ENCODE data around the gene EMP1. TPM values are rescaled to one million over a fixed set of nuclear protein-coding genes. Genes with fewer than 3 reads are reported as not detected.

Gene EMP1
- total RNA-seq, 2 experiments from 2014 or later: 7.3 to 8.6 TPM

- DNase-seq: no peak
- Mint-ChIP-seq H3K4me3 (no peak overlapping the region), H3K36me3 (no peaks in the 10 kb centered on the region), H3K27ac (peak overlapping the region; percentile 31), H3K9me3 (no peaks in the 10 kb centered on the region), H3K27me3 (peaks cover 40% of the 10 kb centered on the region), H3K4me1 (peaks cover 37% of the 10 kb centered on the region)
- no peak for ATAC-seq (ENCODE audit: low read depth)
- POLR2A ChIA-PET: no interaction called here
These were observed 18.6 kb upstream of the EMP1 start for GRCh38 chr12:13177906-13178305.

DNA sequence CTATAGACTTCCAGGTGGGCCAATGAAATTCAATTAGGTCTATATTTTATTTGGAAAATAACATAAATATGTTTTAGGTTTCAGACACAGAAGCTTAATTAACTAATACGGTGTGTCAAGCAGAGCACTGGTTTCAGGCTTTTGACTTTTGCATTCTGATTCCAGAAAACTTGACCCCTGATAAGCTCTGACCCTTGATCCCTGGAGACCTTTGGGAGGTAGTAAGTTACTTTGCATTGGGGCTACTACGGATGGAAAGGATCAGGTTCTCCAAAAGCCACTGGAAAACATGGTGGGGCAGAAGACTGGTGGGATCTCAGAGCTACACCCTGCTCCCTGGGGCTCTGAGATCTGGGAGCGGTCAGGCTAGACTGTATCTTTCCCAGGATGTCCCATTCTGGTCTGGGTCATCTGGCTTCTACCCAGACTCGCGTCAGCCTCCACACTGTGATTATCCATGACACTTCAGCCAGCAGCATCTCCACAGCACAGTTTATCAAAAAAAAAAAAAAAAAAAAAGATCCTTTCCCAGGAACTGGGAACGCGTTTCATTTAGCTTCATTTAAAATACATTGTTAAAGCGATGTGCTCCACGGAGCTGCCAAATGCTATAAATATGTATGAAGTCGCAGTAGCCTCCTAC is 17.8 kb upstream of the EMP1 start:
- no peak for ATAC-seq (ENCODE audit: low read depth)
- H3K36me3 Mint-ChIP-seq: no peaks in the 10 kb centered on the region
- peaks cover 41% of the 10 kb centered on the region for H3K27me3 Mint-ChIP-seq
- DNase-seq: no peak
- H3K27ac Mint-ChIP-seq: no peak overlapping the region
- H3K9me3 Mint-ChIP-seq: no peaks in the 10 kb centered on the region
- peak overlapping the region; percentile 79 for H3K4me3 Mint-ChIP-seq
- POLR2A ChIA-PET: interaction anchor here (0.6 to 1.9 kb wide), 5 partner anchors 9 to 26 kb away, joined by 3 to 13 read pairs (median 5); partner anchors contain the start of gene EMP1
- peaks cover 32% of the 10 kb centered on the region for H3K4me1 Mint-ChIP-seq

DNA sequence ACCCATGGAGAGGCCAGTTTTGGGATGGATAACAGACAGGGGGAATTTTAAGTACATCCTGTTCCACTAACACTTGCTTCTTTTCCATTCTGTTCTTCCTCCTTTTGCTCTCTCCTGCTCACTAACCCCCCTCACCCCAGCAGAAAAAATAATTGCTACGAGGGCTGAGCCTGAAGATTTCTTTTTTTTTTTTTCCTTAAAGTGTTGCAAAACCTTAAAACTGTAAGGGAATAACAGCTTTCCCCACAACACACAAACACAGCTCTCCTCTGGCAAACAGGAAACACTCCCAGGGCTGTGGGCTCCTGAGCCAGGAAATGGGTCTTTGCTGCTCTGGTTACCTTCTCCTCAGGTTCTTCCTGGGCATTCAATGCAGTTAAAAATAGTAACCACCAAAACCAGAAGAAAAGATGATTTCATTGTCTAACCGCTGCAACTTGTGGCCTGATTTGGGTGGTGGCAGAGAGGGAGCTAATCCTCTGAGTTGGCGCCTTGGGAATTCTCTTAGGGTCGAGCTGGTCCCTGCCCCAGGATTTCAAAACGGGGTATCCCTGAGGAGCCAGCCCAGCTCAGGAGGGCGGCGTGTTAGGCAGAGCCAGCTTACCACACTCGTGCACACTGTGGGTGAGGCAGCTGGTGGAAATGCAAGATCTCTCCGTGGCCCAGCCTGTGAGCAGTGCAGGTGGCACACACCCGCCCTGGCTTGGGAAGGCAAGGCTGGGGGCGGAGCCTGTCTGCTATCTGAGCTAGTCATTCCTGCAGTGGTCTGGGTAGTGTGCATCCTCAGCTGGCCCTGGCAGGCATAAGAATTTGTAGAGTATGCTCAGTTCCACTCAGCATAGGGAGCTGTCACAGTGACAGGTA is 17.1 kb upstream of the EMP1 start:
- H3K4me1 Mint-ChIP-seq: peaks cover 27% of the 10 kb centered on the region
- H3K36me3 Mint-ChIP-seq: no peaks in the 10 kb centered on the region
- DNase-seq (peak; percentile 61), ATAC-seq (ENCODE audit: low read depth) (peak; percentile 90)
- H3K27ac Mint-ChIP-seq: peak overlapping the region; percentile 74
- POLR2A ChIA-PET: interaction anchor here (0.6 to 1.9 kb wide), 11 partner anchors 10 to 169 kb away, joined by 3 to 13 read pairs (median 5); partner anchors contain the start of gene EMP1
- peaks cover 41% of the 10 kb centered on the region for H3K27me3 Mint-ChIP-seq
- no peaks in the 10 kb centered on the region for H3K9me3 Mint-ChIP-seq
- H3K4me3 Mint-ChIP-seq: peak overlapping the region; percentile 79

DNA sequence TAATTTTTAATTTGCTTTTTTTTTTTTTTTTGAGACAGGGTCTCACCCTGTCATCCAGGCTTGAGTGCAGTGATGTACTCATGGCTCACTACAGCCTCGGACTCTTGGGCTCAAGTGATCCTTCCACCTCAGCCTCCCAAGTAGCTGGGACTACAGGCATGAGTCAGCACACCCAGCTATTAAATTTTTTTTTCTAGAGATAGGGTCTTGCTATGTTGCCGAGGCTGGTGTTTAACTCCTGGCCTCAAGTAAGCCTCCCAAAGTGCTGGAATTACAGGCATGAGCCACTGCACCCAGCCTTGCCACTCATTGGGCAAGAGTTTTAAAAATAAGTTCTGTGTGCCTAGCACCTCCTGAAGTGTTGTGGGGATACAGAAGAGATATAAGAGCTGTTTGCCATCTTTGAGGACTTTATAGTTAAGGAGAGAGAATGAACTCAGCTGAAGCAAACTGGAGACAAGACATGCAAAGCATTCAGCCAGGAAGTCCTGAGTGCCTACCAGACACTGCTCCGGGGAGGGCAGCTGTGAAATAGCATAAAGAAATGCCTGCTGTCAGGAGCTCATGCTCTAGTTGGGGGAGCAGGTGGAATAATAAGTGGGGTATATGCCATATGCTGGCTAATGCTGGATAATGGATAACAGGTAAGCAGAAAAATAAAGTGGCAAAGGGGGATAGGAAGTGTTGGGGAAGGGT is 15.0 kb upstream of the EMP1 start:
- no peak for ATAC-seq (ENCODE audit: low read depth)
- H3K27ac Mint-ChIP-seq: no peak overlapping the region
- no peak for DNase-seq
- no peak overlapping the region for H3K4me3 Mint-ChIP-seq
- H3K27me3 Mint-ChIP-seq: peaks cover 39% of the 10 kb centered on the region
- H3K36me3 Mint-ChIP-seq: no peaks in the 10 kb centered on the region
- no peaks in the 10 kb centered on the region for H3K9me3 Mint-ChIP-seq
- POLR2A ChIA-PET: no interaction called here
- peaks cover 27% of the 10 kb centered on the region for H3K4me1 Mint-ChIP-seq

DNA sequence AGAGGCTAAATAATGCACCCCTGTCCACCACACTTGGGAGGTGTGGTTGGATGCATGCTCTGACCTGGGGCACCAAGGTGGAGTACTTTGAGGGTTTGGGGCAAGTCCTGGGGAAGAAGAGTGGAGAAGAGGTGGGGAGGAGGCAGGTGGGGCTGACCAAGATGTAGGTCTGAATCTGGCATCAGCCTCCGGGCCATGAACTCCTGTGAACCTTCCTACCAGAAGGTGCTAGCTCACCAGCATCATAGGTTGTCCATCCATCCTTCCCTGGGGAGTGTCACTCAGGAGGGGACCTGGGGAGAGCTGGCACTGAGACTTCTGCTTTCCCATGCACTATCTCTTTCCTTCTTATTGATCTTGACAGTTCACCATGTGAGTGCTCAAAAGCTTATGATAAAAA is 13.6 kb upstream of the EMP1 start:
- Mint-ChIP-seq H3K4me1 (peaks cover 28% of the 10 kb centered on the region), H3K27ac (no peak overlapping the region), H3K36me3 (no peaks in the 10 kb centered on the region), H3K9me3 (no peaks in the 10 kb centered on the region), H3K4me3 (no peak overlapping the region), H3K27me3 (peaks cover 34% of the 10 kb centered on the region)
- POLR2A ChIA-PET: no interaction called here
- DNase-seq: no peak
- no peak for ATAC-seq (ENCODE audit: low read depth)

GRCh38 chr12:13183620-13184019 is 12.9 kb upstream of the EMP1 start:
- H3K27ac Mint-ChIP-seq: no peak overlapping the region

GRCh38 chr12:13186302-13186701 is 10.2 kb upstream of the EMP1 start:
- ATAC-seq (ENCODE audit: low read depth) (no peak), DNase-seq (no peak)
- Mint-ChIP-seq H3K4me1 (peaks cover 10% of the 10 kb centered on the region), H3K4me3 (no peak overlapping the region), H3K27ac (no peak overlapping the region), H3K9me3 (no peaks in the 10 kb centered on the region), H3K27me3 (peaks cover 37% of the 10 kb centered on the region), H3K36me3 (no peaks in the 10 kb centered on the region)
- POLR2A ChIA-PET: no interaction called here

More at GRCh38 chr12:13183620-13184019, 12.9 kb upstream of the EMP1 start:
- no peak for ATAC-seq (ENCODE audit: low read depth)
- Mint-ChIP-seq H3K4me1 (peaks cover 24% of the 10 kb centered on the region), H3K4me3 (no peak overlapping the region), H3K27me3 (peaks cover 35% of the 10 kb centered on the region), H3K36me3 (no peaks in the 10 kb centered on the region), H3K9me3 (no peaks in the 10 kb centered on the region)
- no peak for DNase-seq
- POLR2A ChIA-PET: no interaction called here

DNA sequence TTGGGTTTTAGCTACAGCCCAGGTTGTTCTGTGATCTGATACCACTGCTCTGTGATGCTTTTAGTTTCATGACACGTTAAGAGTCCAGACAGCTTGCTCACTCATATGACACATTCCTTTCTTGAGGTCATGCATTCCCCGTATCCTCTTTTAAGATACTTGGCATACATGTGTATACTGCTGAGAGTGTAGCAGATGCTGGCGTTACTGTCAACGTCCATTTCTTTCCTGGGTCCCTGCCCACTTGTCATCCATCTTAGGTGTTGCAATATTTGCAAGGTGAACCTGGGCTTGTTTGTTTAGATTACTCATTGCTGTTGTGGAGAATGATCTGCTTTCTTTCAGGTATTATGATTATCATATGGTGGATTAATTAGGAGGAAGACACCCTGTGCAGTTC is 9.1 kb upstream of the EMP1 start:
- POLR2A ChIA-PET: no interaction called here
- ATAC-seq (ENCODE audit: low read depth): no peak
- no peaks in the 10 kb centered on the region for H3K36me3 Mint-ChIP-seq

DNA sequence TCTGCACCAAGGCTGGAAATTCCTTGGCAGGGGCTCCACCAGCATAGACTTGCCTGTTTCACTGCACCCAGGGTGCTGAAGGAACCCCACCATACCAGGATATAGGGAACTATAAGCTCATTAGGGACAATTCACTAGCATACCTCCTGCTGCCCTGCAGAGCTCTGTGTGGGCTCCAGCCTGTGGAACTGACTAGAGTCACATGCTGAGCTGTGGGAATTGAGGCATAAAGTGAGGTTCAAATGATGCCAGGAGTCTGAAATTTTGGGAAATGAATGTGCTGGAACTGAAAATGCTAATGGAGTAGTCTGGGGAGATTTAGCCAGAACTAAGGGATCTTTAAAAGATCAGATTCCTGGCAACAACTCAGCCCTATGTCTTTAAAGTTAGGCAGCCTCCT is 7.3 kb upstream of the EMP1 start:
- Mint-ChIP-seq H3K27ac (no peak overlapping the region), H3K9me3 (no peaks in the 10 kb centered on the region), H3K36me3 (no peaks in the 10 kb centered on the region), H3K4me3 (no peak overlapping the region), H3K27me3 (peaks cover 48% of the 10 kb centered on the region), H3K4me1 (peaks cover 3% of the 10 kb centered on the region)
- DNase-seq (no peak), ATAC-seq (ENCODE audit: low read depth) (no peak)
- POLR2A ChIA-PET: interaction anchor here (0.6 kb wide), 1 partner anchor 10 kb away, joined by 3 read pairs; no protein-coding TSS in a partner anchor

More for the DNA sequence above, 9.1 kb upstream of the EMP1 start:
- peaks cover 8% of the 10 kb centered on the region for H3K4me1 Mint-ChIP-seq
- H3K9me3 Mint-ChIP-seq: no peaks in the 10 kb centered on the region
- no peak overlapping the region for H3K27ac Mint-ChIP-seq
- DNase-seq: no peak
- peaks cover 35% of the 10 kb centered on the region for H3K27me3 Mint-ChIP-seq
- no peak overlapping the region for H3K4me3 Mint-ChIP-seq

DNA sequence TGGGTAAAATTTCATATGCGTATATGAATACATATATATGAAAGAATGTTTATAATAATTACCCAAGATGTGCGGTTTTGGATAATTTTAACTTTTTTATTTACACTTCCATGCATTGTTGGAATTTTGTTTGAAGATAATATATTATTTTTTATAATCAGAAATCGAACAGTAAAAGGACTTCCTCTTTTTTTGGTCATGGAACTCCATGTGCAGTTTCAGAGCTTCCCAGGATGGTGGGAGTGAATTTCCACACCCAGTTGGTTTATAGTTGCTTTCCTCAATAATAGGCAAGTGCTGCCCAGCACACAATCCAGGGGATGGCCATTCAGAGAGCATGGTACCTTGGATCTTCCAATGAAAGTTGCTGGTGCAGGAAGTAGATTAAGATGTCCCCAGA is 6.3 kb upstream of the EMP1 start:
- no peak for DNase-seq
- H3K27me3 Mint-ChIP-seq: peaks cover 50% of the 10 kb centered on the region

GRCh38 chr12:13192719-13193118 is 3.8 kb upstream of the EMP1 start:
- Mint-ChIP-seq H3K4me1 (peaks cover 26% of the 10 kb centered on the region), H3K36me3 (no peaks in the 10 kb centered on the region), H3K27ac (no peak overlapping the region), H3K9me3 (no peaks in the 10 kb centered on the region), H3K4me3 (no peak overlapping the region), H3K27me3 (peaks cover 60% of the 10 kb centered on the region)
- POLR2A ChIA-PET: no interaction called here
- ATAC-seq (ENCODE audit: low read depth) (no peak), DNase-seq (no peak)

More for the DNA sequence above, 6.3 kb upstream of the EMP1 start:
- ATAC-seq (ENCODE audit: low read depth): no peak
- H3K9me3 Mint-ChIP-seq: no peaks in the 10 kb centered on the region
- H3K36me3 Mint-ChIP-seq: no peaks in the 10 kb centered on the region
- peaks cover 10% of the 10 kb centered on the region for H3K4me1 Mint-ChIP-seq
- H3K27ac Mint-ChIP-seq: no peak overlapping the region
- no peak overlapping the region for H3K4me3 Mint-ChIP-seq
- POLR2A ChIA-PET: no interaction called here

DNA sequence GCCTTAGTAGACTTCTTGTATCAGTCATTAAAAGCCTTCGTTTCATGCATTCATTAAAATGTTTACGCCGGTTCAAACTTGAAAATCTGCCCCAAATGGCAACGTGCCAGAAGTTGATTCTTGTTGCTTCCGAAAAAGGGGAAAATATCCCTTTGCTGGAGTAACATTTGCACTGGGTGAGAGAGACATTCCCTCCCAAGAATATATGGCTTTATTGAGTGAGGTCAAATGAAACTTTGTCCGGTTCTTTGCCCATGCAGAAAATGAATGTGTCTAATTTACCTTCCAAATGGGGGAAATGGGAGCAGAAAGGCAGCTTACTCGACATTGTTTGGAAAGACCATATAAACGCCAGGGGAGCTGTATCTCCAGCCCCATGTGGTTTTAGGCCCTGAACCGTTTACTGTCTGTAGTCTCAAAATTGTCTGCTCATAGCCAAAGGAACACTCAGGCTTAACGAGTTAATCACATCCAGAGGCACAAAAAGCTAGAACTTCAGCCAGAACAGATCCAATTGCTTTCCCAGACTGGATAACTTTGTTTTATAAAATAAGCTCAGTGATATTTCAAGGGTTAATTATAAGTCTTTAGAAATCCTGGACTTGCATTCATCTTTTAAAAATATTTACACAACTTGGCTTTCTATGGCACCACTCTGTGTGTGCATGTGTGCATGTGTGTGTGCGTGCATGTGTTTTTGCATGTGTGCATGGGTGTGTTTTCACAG is 2.9 kb upstream of the EMP1 start:
- ATAC-seq (ENCODE audit: low read depth): no peak
- no peak for DNase-seq
- H3K9me3 Mint-ChIP-seq: no peaks in the 10 kb centered on the region
- H3K36me3 Mint-ChIP-seq: no peaks in the 10 kb centered on the region
- H3K27me3 Mint-ChIP-seq: peaks cover 62% of the 10 kb centered on the region
- H3K4me1 Mint-ChIP-seq: peaks cover 26% of the 10 kb centered on the region
- H3K4me3 Mint-ChIP-seq: no peak overlapping the region
- no peak overlapping the region for H3K27ac Mint-ChIP-seq
- POLR2A ChIA-PET: interaction anchor here (1.0 kb wide), 1 partner anchor 14 kb away, joined by 3 read pairs; no protein-coding TSS in a partner anchor

Data from activated naive CD8-positive, alpha-beta T cell treated with anti-CD3 and anti-CD28 coated beads, Interleukin-2, amount 10 ng/mL, durations not matched to agents 7 days and 5 days (primary cell).